ENCODE results near the gene TUBB2A. TPM values are rescaled to one million over a fixed set of nuclear protein-coding genes. Genes with fewer than 3 reads are reported as not detected.

Gene TUBB2A
- total and polyA plus RNA-seq, 2 of the 4 experiments (the other 2 are of a cell fraction): 164 to 264 TPM

- POLR2A ChIA-PET (ENCODE audit: unreplicated experiment): no interaction called here
- no peak overlapping the region for H4K8ac ChIP-seq (ENCODE audit: low read depth in 2 of 2, low read length in 2 of 2)
- peaks cover 0 to 5% of the 10 kb centered on the region in 2 experiments; a peak in 1 of 4 replicates for H3K79me1 ChIP-seq (ENCODE audit: low read depth in 1 of 2, low read length in 2 of 2)
- H3K4me1 ChIP-seq (ENCODE audit: control insufficient read depth, insufficient read depth, low read length): peaks cover 2% of the 10 kb centered on the region
- H3K18ac ChIP-seq (ENCODE audit: low read depth, low read length): no peak overlapping the region
- no peak overlapping the region for H3K27ac ChIP-seq (ENCODE audit: insufficient read depth, low read length)
- H2BK5ac ChIP-seq (ENCODE audit: low read depth, low read length, poor library complexity, severe bottlenecking): no peak overlapping the region
- H3K9me3 ChIP-seq (ENCODE audit: control insufficient read depth, insufficient read depth, low read length): no peaks in the 10 kb centered on the region
- H2AK9ac ChIP-seq (replicated peaks; ENCODE audit: low read depth, low read length, poor library complexity): no peak overlapping the region
- no peak overlapping the region for H2AFZ ChIP-seq (replicated peaks; ENCODE audit: low read length, poor library complexity)
- no peak overlapping the region for H2BK120ac ChIP-seq (ENCODE audit: low read depth, low read length)
- BruUV-seq (replicated peaks): no TSS peak
- no peak overlapping the region for H4K91ac ChIP-seq (ENCODE audit: insufficient read depth, low read depth, low read length)
- no peak overlapping the region for H4K5ac ChIP-seq (ENCODE audit: low read depth, low read length)
- H3K4me2 ChIP-seq (ENCODE audit: low read depth, low read length): no peak overlapping the region
- 93% methylated on average over 4 of the region's 6 CpGs; no CpG with 5 or more reads in 1 of the 2 experiments for WGBS, 2 experiments (ENCODE audit: extremely low coverage in 2 of 2, insufficient read length in 1 of 2)
- H3K14ac ChIP-seq (replicated peaks; ENCODE audit: low read depth, low read length): no peak overlapping the region
- H2AK5ac ChIP-seq (ENCODE audit: low read depth, low read length): no peak overlapping the region
- TF ChIP-seq MAFK (IDR thresholded peaks at IDR 0.05; ENCODE audit: low read depth, low read length): no peak
- in situ Hi-C loops (cut with MboI; ENCODE audit: low sequenced_read_pairs) (no loop called here), intact Hi-C loops (cut with micrococcal nuclease) (no loop called here), dilution Hi-C loops (cut with HindIII; ENCODE audit: low sequenced_read_pairs, unreplicated experiment) (no loop called here)
- ATAC-seq (ENCODE audit: low read depth) (no peak), DNase-seq (no peak)
- no peak overlapping the region for H3K56ac ChIP-seq (ENCODE audit: extremely low read depth, insufficient read depth, low read length)
- H3K36me3 ChIP-seq (ENCODE audit: control insufficient read depth, insufficient read depth, low read length): no peaks in the 10 kb centered on the region
- H3K27me3 ChIP-seq (ENCODE audit: control insufficient read depth, insufficient read depth, low read length): no peaks in the 10 kb centered on the region
- H2BK15ac ChIP-seq (ENCODE audit: low read depth, low read length): no peak overlapping the region
- no peak overlapping the region for H3K23ac ChIP-seq (ENCODE audit: low read depth, low read length)
- H3K9me1 ChIP-seq (ENCODE audit: insufficient read depth, low read length): peaks cover 5% of the 10 kb centered on the region; the same call in 1 of the 2 replicates
- H2BK20ac ChIP-seq (ENCODE audit: low read depth, low read length): no peak overlapping the region
- no peak overlapping the region for H3K9ac ChIP-seq (ENCODE audit: low read depth, low read length)
- CTCF ChIA-PET: no interaction called here
- H3K4me3 ChIP-seq (ENCODE audit: insufficient read depth, low read depth, low read length): no peak overlapping the region
- H3K4ac ChIP-seq (ENCODE audit: low read depth, low read length): no peak overlapping the region
- no peaks in the 10 kb centered on the region for H4K20me1 ChIP-seq (ENCODE audit: insufficient read depth, low read length)
These were observed 7.0 kb upstream of the TUBB2A start for GRCh38 chr6:3164388-3164787.

All from IMR-90 (cell line).